ENCODE measurements around the gene RDH5. TPM values are rescaled to one million over a fixed set of nuclear protein-coding genes. Genes with fewer than 3 reads are reported as not detected.

The RDH5 gene
- total RNA-seq, 1 experiment from 2014 or later: 6.2 TPM

- TF ChIP-seq, protein P1, sequence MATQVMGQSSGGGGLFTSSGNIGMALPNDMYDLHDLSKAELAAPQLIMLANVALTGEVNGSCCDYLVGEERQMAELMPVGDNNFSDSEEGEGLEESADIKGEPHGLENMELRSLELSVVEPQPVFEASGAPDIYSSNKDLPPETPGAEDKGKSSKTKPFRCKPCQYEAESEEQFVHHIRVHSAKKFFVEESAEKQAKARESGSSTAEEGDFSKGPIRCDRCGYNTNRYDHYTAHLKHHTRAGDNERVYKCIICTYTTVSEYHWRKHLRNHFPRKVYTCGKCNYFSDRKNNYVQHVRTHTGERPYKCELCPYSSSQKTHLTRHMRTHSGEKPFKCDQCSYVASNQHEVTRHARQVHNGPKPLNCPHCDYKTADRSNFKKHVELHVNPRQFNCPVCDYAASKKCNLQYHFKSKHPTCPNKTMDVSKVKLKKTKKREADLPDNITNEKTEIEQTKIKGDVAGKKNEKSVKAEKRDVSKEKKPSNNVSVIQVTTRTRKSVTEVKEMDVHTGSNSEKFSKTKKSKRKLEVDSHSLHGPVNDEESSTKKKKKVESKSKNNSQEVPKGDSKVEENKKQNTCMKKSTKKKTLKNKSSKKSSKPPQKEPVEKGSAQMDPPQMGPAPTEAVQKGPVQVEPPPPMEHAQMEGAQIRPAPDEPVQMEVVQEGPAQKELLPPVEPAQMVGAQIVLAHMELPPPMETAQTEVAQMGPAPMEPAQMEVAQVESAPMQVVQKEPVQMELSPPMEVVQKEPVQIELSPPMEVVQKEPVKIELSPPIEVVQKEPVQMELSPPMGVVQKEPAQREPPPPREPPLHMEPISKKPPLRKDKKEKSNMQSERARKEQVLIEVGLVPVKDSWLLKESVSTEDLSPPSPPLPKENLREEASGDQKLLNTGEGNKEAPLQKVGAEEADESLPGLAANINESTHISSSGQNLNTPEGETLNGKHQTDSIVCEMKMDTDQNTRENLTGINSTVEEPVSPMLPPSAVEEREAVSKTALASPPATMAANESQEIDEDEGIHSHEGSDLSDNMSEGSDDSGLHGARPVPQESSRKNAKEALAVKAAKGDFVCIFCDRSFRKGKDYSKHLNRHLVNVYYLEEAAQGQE (IDR thresholded peaks at IDR 0.05; ENCODE audit: low read depth): no peak
- TF ChIP-seq EGR1 (IDR thresholded peaks at IDR 0.05; ENCODE audit: low read depth) (no peak), CTCF (IDR thresholded peaks at IDR 0.05 in 2 of 3, conservative IDR thresholded peaks at IDR 0.05 in 1 of 3; ENCODE audit: borderline replicate concordance in 1 of 3, insufficient read depth in 1 of 3, low read depth in 2 of 3, low read length in 2 of 3) (no peak)
Observed at GRCh38 chr12:55746913-55747231, 26.7 kb downstream of the RDH5 start (continued).

- H3K9me3 ChIP-seq (ENCODE audit: control insufficient read depth in 1 of 2, insufficient read depth in 1 of 2, low read depth in 1 of 2, low read length in 2 of 2): no peaks in the 10 kb centered on the region
- ChIA-PET CTCF (interaction anchor here (1.9 kb wide), 1 partner anchor 11 kb away, joined by 10 read pairs; no protein-coding TSS in a partner anchor), POLR2A (no interaction called here), RAD21 (ENCODE audit: low non-redundant PET in 1 of 2, low total read pairs in 2 of 2, uncharacterized antibody in 2 of 2, unreplicated experiment in 2 of 2) (interaction anchor here in 1 of 2 experiments (1.2 kb wide), 1 partner anchor 10 kb away, joined by 3 read pairs; no protein-coding TSS in a partner anchor)
- H3K4me1 ChIP-seq (ENCODE audit: control insufficient read depth in 1 of 2, insufficient read depth in 2 of 2, low read length in 2 of 2): peaks cover 4 to 19% of the 10 kb centered on the region in 2 experiments
- H3K4me2 ChIP-seq (ENCODE audit: low read length): no peak overlapping the region
- ATAC-seq: no peak
- no TSS peak for BruUV-seq (replicated peaks)
- peaks cover 3% of the 10 kb centered on the region; the same call in 1 of the 2 replicates for H3K79me2 ChIP-seq (ENCODE audit: insufficient read depth, low read length)
- no peaks in the 10 kb centered on the region for H3K9me2 ChIP-seq (ENCODE audit: insufficient read depth)
- H3K9ac ChIP-seq (ENCODE audit: low read length): no peak overlapping the region
- intact Hi-C loops (cut with micrococcal nuclease): no loop called here
- DNase-seq (ENCODE audit: low read depth, low spot score): no peak
- H3K36me3 ChIP-seq (ENCODE audit: control insufficient read depth in 1 of 2, insufficient read depth in 2 of 2, low read length in 2 of 2): peaks cover 11 to 16% of the 10 kb centered on the region in 2 experiments; a peak in 2 of 4 replicates
- no peak overlapping the region for H3K27ac ChIP-seq (ENCODE audit: low read depth, low read length)
- H3K27me3 ChIP-seq (ENCODE audit: insufficient read depth, low read length): no peaks in the 10 kb centered on the region
- no peaks in the 10 kb centered on the region for H4K20me1 ChIP-seq (ENCODE audit: insufficient read depth)
- H2AFZ ChIP-seq (ENCODE audit: low read depth, low read length, poor library complexity, severe bottlenecking): no peak overlapping the region
- no peak overlapping the region for H3K4me3 ChIP-seq (replicated peaks in 1 of 2; ENCODE audit: low read depth in 1 of 2, low read length in 2 of 2)
- TF ChIP-seq ATF3 (IDR thresholded peaks at IDR 0.05) (no peak), CBX3 (IDR thresholded peaks at IDR 0.05; ENCODE audit: low read depth) (no peak), YY1 (IDR thresholded peaks at IDR 0.05; ENCODE audit: extremely low read depth, insufficient replicate concordance, low read depth, low read length) (no peak), TCF7L2 (IDR thresholded peaks at IDR 0.05; ENCODE audit: borderline replicate concordance, extremely low read depth, insufficient read depth, insufficient read length) (no peak), ELF1 (IDR thresholded peaks at IDR 0.05; ENCODE audit: borderline replicate concordance, low read depth) (no peak), RAD21 (IDR thresholded peaks at IDR 0.05; ENCODE audit: low read depth) (no peak), EZH2 (IDR thresholded peaks at IDR 0.05) (no peak), POLR2AphosphoS5 (IDR thresholded peaks at IDR 0.05; ENCODE audit: low read depth, low read length) (no peak), EGR1 (IDR thresholded peaks at IDR 0.05; ENCODE audit: low read depth) (no peak), ZFX (IDR thresholded peaks at IDR 0.05) (no peak), SRF (IDR thresholded peaks at IDR 0.05; ENCODE audit: low read depth) (no peak), CEBPB (IDR thresholded peaks at IDR 0.05; ENCODE audit: low read depth) (no peak)
- TF ChIP-seq, protein P2, sequence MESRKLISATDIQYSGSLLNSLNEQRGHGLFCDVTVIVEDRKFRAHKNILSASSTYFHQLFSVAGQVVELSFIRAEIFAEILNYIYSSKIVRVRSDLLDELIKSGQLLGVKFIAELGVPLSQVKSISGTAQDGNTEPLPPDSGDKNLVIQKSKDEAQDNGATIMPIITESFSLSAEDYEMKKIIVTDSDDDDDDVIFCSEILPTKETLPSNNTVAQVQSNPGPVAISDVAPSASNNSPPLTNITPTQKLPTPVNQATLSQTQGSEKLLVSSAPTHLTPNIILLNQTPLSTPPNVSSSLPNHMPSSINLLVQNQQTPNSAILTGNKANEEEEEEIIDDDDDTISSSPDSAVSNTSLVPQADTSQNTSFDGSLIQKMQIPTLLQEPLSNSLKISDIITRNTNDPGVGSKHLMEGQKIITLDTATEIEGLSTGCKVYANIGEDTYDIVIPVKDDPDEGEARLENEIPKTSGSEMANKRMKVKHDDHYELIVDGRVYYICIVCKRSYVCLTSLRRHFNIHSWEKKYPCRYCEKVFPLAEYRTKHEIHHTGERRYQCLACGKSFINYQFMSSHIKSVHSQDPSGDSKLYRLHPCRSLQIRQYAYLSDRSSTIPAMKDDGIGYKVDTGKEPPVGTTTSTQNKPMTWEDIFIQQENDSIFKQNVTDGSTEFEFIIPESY (IDR thresholded peaks at IDR 0.05; ENCODE audit: extremely low read depth, insufficient replicate concordance, low read length): no peak
Observed at GRCh38 chr12:55748230-55748993, 28.2 kb downstream of the RDH5 start.
